OCI-LY7 (cell line): Measurements from ENCODE around the gene RETSAT.

Source experiments
- CTCF ChIP-seq: fragments of 200-600 bp; sonication (generic); conservative IDR thresholded peaks from 2 replicates; pipeline ENCODE4 v1.5.1; 2014; ENCODE audit warnings: mild to moderate bottlenecking, antibody characterized with exemption, low read length, moderate library complexity, mixed read lengths
- EZH2phosphoT487 ChIP-seq: fragments of 200-600 bp; sonication (generic); IDR thresholded peaks from 2 replicates; pipeline ENCODE4 v1.6.1; 2018; ENCODE audit warnings: low read depth, borderline replicate concordance, mild to moderate bottlenecking, mixed run types, antibody characterized with exemption, low read length, moderate library complexity, mixed read lengths

- no peak for TF ChIP-seq CTCF
- TF ChIP-seq EZH2phosphoT487, result no peak
These were observed 35.9 kb downstream of the RETSAT start for GRCh38 chr2:85318222-85319074.
